ENCODE results near the gene NRXN2. TPM values are rescaled to one million over a fixed set of nuclear protein-coding genes. Genes with fewer than 3 reads are reported as not detected.

Gene NRXN2
- total RNA-seq, 1 donor = 5.2 TPM

DNA sequence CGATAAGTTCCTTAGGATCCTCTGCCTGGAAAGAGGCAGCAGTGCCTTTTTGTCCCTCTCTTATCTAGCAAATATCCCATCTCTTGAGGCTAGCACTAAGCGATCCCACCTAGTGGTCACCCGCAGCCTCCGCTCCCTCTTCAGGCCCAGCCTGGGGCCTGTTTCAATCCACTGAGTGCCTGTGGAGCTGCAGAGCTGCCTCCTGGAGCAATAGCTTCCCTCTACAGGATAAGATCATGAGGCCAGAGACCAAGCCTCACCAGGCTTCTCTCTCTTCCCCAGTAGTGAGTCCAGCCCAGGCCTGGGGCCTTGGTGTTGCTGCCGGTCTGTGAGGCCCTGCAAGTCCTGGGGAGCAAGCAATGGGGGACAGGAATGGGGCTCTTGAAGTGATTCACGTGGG lies 66.1 kb downstream of the NRXN2 start:
- H3K4me3 ChIP-seq (ENCODE audit: low read depth, low read length) = no peak overlapping the region
- no peak for DNase-seq (ENCODE audit: low read depth)
- TF ChIP-seq, protein P1, sequence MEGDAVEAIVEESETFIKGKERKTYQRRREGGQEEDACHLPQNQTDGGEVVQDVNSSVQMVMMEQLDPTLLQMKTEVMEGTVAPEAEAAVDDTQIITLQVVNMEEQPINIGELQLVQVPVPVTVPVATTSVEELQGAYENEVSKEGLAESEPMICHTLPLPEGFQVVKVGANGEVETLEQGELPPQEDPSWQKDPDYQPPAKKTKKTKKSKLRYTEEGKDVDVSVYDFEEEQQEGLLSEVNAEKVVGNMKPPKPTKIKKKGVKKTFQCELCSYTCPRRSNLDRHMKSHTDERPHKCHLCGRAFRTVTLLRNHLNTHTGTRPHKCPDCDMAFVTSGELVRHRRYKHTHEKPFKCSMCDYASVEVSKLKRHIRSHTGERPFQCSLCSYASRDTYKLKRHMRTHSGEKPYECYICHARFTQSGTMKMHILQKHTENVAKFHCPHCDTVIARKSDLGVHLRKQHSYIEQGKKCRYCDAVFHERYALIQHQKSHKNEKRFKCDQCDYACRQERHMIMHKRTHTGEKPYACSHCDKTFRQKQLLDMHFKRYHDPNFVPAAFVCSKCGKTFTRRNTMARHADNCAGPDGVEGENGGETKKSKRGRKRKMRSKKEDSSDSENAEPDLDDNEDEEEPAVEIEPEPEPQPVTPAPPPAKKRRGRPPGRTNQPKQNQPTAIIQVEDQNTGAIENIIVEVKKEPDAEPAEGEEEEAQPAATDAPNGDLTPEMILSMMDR (IDR thresholded peaks at IDR 0.05; ENCODE audit: insufficient read depth, low read depth, low read length) = no peak

DNA sequence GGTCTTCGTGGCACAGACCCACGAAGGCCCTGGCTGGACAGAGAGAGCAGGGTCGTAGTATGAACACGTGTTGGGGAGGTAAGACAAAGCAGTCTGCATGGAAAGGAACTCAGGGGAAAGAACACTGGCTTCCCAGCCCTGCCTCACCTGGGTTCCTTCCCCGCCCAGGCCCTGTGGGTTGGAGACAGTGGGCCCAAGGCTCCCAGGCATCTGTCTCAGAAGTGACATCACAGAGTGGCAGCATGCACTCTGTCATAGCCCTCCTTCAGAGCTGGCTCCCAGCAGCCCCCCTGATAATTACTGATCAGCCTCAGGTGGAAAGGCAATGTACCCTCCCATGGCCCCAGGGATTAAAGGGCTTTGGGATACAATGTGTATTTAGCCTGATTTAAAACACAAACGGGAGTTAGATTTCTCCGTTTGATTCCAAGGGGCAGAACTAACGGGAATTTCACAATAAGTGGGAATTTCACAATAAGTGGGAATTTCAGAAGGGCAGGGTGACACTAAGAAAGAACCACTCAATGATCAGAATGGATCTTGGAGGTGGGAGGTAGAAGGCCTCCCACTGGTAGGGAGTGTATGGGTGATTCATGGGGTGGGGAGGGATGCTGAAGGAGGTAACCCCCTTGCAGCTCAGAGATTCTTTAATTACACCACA lies 66.9 kb downstream of the NRXN2 start:
- H3K4me3 ChIP-seq (ENCODE audit: low read depth, low read length) = no peak overlapping the region
- TF ChIP-seq, protein P1 (IDR thresholded peaks at IDR 0.05; ENCODE audit: insufficient read depth, low read depth, low read length) = no peak
- peak; percentile 51 for DNase-seq (ENCODE audit: low read depth)

DNA sequence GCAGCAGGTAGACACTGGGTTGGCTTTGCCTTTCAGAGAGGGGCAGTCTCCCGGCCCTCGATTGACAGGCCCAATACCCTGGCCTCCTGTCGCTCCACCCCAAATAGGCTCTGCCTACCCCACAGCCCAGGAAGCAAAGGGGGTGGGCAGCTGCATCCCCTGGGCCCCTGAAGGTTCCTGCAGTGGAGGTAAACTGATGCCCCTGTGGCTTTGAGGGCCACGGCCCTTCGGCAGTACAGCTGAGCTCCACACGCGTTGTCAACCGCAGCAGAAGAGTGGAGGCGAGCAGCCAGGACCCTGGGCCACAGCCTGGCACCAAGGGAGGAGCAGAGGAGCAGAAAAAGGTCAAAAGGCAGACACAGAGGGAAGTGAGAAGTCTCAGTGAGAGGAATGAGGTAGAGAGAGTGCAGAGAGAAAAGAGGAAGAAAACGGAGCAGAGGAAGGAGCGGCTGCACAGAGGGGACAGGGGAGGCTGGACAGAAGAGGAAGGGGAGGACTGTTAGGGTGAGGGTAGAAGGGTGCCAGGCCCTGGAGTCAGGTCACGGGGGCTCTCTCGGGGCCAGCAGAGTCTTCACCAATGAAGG lies 67.9 kb downstream of the NRXN2 start:
- DNase-seq (ENCODE audit: low read depth) = no peak
- TF ChIP-seq, protein P1 (IDR thresholded peaks at IDR 0.05; ENCODE audit: insufficient read depth, low read depth, low read length) = no peak
- H3K4me3 ChIP-seq (ENCODE audit: low read depth, low read length) = no peak overlapping the region

DNA sequence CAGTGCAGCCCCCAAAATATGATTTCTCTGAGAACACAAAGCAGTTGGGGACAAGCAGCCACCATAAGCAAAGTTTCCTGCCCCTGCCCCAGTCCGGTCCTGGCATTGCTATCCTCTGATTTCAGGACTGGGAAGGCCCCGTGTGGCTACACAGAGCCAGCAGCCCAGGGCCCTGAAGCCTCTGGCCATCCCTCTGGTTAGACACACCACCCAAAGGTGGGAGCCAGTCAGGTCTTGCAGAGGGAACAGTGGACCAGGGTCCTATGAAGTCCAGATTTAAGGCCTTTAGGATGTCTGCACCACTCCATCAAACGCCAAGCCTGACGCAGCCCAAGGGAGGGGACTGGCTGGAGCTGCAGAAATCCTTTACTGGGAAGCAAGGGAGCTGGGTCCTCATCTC lies 68.6 kb downstream of the NRXN2 start:
- DNase-seq (ENCODE audit: low read depth) = no peak
- TF ChIP-seq, protein P1 (IDR thresholded peaks at IDR 0.05; ENCODE audit: insufficient read depth, low read depth, low read length) = no peak
- no peak overlapping the region for H3K4me3 ChIP-seq (ENCODE audit: low read depth, low read length)

DNA sequence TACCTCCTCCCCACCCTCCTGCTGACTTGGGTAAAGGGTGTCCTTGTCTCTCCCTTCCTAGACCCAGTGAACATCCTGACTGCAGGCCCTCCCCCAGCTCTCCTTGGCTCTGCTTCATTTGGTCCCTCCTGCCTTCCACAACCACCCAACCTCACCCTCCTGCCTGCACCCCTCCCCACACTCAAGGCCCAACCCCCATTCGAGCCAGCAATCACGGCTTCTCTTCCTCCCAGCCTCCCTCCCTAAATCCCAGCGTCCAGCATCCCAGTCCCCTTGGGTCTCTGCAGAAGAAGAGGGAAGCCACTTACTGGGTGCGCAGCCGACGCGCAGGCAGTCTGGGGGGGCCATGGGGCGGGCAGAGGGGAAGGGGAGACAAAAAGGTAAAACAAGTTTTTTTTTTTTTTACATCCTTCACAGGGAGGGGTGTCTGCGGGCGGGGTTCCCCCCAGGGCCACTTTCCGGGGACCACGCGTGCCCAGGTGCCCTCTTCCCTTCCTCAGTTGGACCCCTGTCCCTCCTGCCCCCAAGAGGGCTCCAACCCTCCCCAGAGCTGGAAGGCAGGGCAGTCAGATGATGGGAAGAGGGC lies 69.5 kb downstream of the NRXN2 start:
- DNase-seq (ENCODE audit: low read depth) = no peak
- no peak overlapping the region for H3K4me3 ChIP-seq (ENCODE audit: low read depth, low read length)
- TF ChIP-seq, protein P1 (IDR thresholded peaks at IDR 0.05; ENCODE audit: insufficient read depth, low read depth, low read length) = no peak

DNA sequence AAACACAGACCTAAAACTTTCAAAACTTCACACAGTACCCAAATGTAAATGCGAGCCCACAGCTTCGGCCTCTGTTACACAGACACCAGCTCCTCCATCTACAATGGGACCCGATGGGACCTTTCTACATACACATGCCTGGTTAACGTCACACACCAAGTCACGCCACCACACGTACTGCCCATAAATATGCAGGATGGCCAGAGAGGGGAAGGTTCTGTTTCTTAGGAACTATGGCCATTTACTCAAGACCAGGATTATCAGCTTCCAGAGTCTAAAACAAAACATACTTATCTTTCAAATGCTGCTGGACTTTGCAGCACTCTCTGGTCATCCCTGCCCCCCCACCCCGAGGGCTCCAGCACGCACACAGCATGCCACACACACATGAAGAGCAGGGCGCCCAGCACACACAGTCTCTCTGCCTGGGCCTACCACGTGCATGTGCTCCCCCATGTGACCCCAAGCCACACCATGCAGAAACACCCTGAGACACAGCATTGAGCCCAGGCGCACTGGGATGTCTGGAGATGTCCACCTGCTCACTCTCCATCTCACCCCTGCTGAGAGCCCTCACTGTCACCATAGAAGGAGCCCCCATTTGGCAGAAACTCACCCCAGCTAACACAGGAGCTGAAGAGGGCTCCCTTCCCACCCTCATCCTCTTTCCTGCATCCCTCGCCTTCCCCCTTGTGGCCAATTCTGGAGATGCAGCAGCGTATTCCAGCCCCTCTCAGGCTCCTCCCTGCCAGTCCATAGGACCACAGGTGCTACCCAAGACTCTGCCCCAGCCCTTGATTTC lies 70.2 kb downstream of the NRXN2 start:
- TF ChIP-seq, protein P1 (IDR thresholded peaks at IDR 0.05; ENCODE audit: insufficient read depth, low read depth, low read length) = peak; percentile 93
- no peak overlapping the region for H3K4me3 ChIP-seq (ENCODE audit: low read depth, low read length)
- DNase-seq (ENCODE audit: low read depth) = peak; percentile 66
